NCI-H2107 (cell line): ENCODE results near the gene ANKRD13A.

Experiments used
- DNase-seq: peaks from one replicate; lab custom pipeline; 2025; lab: John Stamatoyannopoulos, UW

Gene ANKRD13A

GRCh38 chr12:109998904-109999648, at the start of gene ANKRD13A:
TSS of gene ANKRD13A (plus strand) at chr12:109999430. CDS start at chr12:109999689, 259 bp downstream.
- peak; percentile 70 for DNase-seq

- DNase-seq: no peak
These were observed 48.6 kb upstream of the ANKRD13A start for GRCh38 chr12:109950625-109951024.

DNA sequence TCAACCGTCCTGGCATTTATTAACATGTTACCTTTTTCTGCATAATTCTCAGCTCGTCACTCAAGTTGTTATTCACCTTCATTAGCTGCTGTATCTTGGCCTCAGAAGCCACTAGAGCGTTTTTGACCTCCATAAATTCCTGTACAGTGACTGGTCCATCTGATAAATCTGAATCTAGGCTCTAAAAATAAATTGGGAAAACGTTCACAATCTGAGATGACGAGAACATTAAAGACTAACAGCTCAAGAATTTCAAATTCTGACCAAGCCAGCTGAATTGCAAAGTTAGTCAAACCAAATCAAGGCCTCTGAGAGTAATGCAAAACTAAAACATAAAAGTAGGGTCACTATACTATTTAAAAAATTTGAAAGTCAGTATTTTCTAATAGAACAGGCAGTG, 48.1 kb upstream of the ANKRD13A start:
- no peak for DNase-seq

DNA sequence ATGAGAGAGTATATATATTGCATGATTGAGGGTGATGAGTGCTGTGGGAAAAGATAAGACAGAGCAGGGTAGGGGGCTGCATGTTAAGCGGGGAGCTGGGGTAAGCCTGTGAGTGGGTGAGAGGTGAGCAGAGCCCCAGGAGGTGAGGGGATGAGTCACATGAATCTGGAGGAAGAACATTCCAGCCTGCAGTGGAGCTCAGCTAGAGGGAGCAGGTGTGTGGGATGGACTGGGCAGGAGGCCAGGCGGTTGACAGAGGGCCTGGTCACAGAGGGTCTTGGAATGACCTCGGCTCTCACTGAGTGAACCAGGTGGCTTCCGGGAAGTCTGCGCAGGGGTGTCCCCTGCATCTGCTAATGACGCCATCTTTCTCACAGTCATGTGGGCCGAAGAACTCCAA, 47.5 kb upstream of the ANKRD13A start:
- no peak for DNase-seq

- DNase-seq: no peak
These were observed 46.9 kb upstream of the ANKRD13A start for GRCh38 chr12:109952160-109952858.

GRCh38 chr12:109952873-109953272, 46.4 kb upstream of the ANKRD13A start:
- no peak for DNase-seq

- no peak for DNase-seq
These were observed 45.6 kb upstream of the ANKRD13A start for GRCh38 chr12:109953656-109954055.

- no peak for DNase-seq
These were observed 40.9 kb upstream of the ANKRD13A start for GRCh38 chr12:109958374-109958773.

GRCh38 chr12:109959411-109960093, 39.7 kb upstream of the ANKRD13A start:
- DNase-seq: no peak

DNA sequence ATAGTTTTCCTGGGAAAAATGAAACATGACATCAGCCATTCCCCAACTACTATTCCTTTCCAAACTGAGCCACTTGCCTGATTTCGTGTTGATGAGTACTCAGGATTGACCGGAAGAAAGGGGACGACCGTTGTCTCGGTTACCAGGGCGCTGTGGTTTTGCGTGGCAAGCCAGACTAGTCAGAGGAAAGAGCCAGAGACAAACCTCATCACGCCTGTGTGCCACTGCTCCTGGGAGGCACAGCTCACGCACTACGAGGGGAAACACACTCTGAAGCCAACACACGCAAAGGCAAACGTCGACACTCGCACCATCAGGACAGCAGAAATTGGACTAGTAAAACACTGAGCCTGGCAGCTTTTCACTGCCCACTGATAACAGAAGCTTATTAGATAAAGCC, 38.0 kb upstream of the ANKRD13A start:
- DNase-seq: no peak

GRCh38 chr12:109961612-109962011, 37.6 kb upstream of the ANKRD13A start:
- DNase-seq: no peak

GRCh38 chr12:109962398-109962797, 36.8 kb upstream of the ANKRD13A start:
- DNase-seq: no peak

GRCh38 chr12:109963330-109963729, 35.9 kb upstream of the ANKRD13A start:
- DNase-seq: no peak

DNA sequence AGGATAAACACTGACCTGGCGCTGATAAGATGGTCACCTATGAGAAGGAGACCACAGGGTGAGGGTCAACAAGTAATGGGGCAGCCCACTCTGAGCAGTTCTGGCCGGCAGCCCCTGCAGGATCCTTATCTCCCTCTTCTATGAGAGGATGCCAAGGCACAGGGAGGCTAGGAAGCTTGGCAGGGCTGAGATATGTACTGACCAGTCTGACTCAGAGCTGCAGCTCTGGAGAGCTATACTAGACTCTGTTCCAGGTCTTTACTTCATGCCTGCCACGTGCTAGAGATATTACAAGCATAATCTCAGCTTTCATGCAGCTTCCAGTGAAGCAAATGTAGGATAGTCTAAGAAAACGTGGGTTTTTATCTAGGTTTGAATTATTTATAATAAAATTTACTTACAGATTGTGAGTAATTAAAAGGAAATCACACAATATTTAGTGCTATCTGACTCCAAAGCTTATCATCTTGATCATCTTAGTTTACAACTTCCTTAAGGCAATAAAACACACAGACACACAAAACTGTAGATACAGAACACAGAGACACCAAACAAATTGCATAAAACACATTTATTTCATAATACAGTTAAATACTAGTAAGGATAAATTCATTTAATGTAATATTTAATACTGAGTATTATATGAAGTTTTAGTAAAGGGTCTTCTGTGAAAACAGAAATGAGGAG, 35.3 kb upstream of the ANKRD13A start:
- no peak for DNase-seq

DNA sequence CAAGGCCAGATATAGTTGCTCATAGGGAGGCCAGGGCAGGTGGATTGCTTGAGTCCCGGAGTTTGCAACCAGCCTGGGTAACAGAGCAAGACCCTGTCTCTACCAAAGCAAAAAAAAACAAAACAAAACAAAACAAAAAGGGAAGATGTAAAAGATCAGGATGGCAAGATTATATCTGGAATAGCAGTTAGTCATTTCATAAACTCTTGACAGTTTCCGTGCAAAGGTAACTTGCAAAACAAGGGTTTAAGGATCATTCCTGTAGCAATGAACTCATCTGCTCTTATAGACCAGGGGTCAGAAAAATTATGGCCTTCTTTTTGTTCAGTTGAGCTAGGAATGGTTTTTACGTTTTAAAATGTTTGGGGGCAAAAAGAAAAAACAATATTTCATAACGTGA, 32.7 kb upstream of the ANKRD13A start:
- DNase-seq: no peak

GRCh38 chr12:109967383-109968031, 31.7 kb upstream of the ANKRD13A start:
- no peak for DNase-seq

- no peak for DNase-seq
These were observed 31.2 kb upstream of the ANKRD13A start for GRCh38 chr12:109968032-109968420.

- no peak for DNase-seq
These were observed 30.4 kb upstream of the ANKRD13A start for GRCh38 chr12:109968801-109969200.

GRCh38 chr12:109972821-109973220, 26.4 kb upstream of the ANKRD13A start:
- DNase-seq: no peak

GRCh38 chr12:109981311-109981710, 17.9 kb upstream of the ANKRD13A start:
- no peak for DNase-seq

GRCh38 chr12:109982210-109982609, 17.0 kb upstream of the ANKRD13A start:
- DNase-seq: no peak
